Suprapubic skin (tissue), 4 donors: ENCODE results near the gene GALP. TPM values are rescaled to one million over a fixed set of nuclear protein-coding genes. Genes with fewer than 3 reads are reported as not detected.
"Not testable (repeated sequence)": the region's sequence is repeated elsewhere in the genome, so short reads cannot be mapped to it uniquely, and the experiment has no call there.

Experiments
- DNase-seq, 2 donors: peaks; one replicate each; pipeline ENCODE4 v3.0.0-alpha.2; 2019; ENCODE audit warnings: low spot score in 2 of 2
- H3K27ac ChIP-seq: fragments of 200-600 bp; sonication (generic); one replicate; pipeline ENCODE4 v1.5.1; 2019
- H3K27me3 ChIP-seq: fragments of 200-600 bp; sonication (generic); one replicate; pipeline ENCODE4 v1.5.1; 2019
- H3K36me3 ChIP-seq: fragments of 200-600 bp; sonication (generic); one replicate; pipeline ENCODE4 v1.5.1; 2019
- H3K4me1 ChIP-seq: fragments of 200-600 bp; sonication (generic); one replicate; pipeline ENCODE4 v1.5.1; 2019
- H3K4me3 ChIP-seq: fragments of 200-600 bp; sonication (generic); one replicate; pipeline ENCODE4 v1.5.1; 2019; ENCODE audit warnings: mild to moderate bottlenecking
- H3K9me3 ChIP-seq: fragments of 200-600 bp; sonication (generic); one replicate; pipeline ENCODE4 v1.5.1; 2019
- EP300 ChIP-seq: sonication (generic); formaldehyde crosslinking; IDR thresholded peaks from one replicate; pipeline ENCODE4 v1.6.1; 2017; ENCODE audit warnings: antibody characterized with exemption
- POLR2A ChIP-seq, 2 donors: fragments of 450-650 bp; IDR thresholded peaks; one replicate each; pipeline ENCODE4 v1.6.1; 2017; ENCODE audit warnings: antibody characterized with exemption in 2 of 2, mild to moderate bottlenecking in 2 of 2, moderate library complexity in 2 of 2
- POLR2AphosphoS5 ChIP-seq, 3 donors: sonication (generic); formaldehyde crosslinking; IDR thresholded peaks; one replicate each; pipeline ENCODE4 v1.6.1; 2017; ENCODE audit warnings: antibody characterized with exemption in 3 of 3
- WGBS: methylation state at CpG from one replicate; pipeline ENCODE4 v1.1.5; 2018; 5-methylcytosine and 5-hydroxymethylcytosine counted together
- total RNA-seq, 4 donors: library from RNA; depleted of rRNA; stranded (reverse); fragments of >200 nt; gene quantifications; one replicate each; pipeline ENCODE4 v1.1.0, GENCODE V29; 2016
- TF ChIP-seq, protein P1 (sequence below), 2 donors: fragments of 200-600 bp in 1 of 2; fragments of 450-650 bp in 1 of 2; sonication (generic) in 1 of 2; IDR thresholded peaks; one replicate each; pipeline ENCODE4 v1.5.1; 2016 to 2019; ENCODE audit warnings: antibody characterized with exemption in 2 of 2, mild to moderate bottlenecking in 1 of 2, moderate library complexity in 1 of 2

The GALP gene
- not detected for total RNA-seq

DNA sequence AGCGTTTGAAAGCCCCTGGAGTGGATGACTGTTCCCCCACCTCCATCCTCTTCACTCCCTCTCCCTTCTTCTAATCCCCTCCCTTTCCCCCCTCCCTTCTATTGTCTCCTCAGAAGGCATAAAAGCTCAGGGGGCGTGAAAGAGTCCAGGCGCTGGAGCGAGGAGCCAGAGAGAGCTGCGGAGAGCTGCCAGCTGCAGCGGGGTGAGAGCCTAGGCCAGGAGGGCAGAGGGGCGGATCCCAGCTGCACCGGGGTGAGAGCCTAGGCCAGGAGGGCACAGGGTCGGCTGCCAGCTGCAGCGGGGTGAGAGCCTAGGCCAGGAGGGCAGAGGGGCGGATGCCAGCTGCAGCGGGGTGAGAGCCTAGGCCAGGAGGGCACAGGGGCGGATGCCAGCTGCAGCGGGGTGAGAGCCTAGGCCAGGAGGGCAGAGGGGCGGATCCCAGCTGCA is at the start of gene GALP:
TSS of gene GALP (plus strand) at position 148 of the 447 bp plus-strand sequence. CDS start 1,101 bp downstream, outside the sequence.
- H3K4me1 ChIP-seq, H3K27ac ChIP-seq, H3K4me3 ChIP-seq, H3K9me3 ChIP-seq, H3K36me3 ChIP-seq, DNase-seq: not testable (repeated sequence)
- 47% methylated on average over 9 of the region's 15 CpGs for WGBS
- H3K27me3 ChIP-seq: peaks cover 34% of the 10 kb centered on the region

DNA sequence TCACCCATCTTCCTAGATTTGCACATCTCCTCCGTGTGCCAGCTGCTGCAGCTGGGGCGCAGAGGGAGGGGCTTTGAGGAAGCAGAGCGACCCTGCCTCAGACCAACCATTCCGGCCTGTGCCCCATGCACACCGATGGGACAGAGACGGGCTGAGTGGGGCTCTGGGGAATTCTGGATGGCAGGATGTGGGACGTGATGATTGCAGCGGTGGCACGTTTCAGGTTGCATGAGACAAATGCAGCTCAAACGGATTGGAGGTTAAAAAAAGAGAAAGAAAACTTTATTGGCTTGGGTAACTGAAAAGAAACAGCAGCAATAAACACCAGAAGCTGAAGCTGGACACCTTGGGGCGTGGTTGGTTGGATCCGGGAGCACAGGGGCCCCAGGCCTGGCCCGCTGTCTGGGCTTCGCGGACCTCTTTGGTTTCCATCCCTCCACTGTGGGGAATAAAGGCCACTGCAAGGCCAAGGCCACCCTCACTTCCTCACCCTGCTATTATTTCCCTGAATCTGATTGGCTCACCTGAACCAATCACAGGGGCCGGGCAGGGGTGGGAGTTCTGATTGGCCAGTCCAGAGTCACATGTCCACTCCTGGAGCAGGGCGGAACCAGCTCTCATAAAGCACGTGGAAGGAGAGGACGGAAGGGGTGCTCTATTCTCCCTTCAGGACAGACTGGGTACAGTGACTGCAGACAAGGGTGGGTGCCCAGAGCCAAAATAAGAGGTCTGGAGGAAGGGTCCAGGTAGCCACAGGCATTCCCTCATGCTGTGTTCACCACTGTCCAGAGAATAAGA is 48.6 kb upstream of the GALP start:
- Histone ChIP-seq H3K9me3 (no peaks in the 10 kb centered on the region), H3K36me3 (no peaks in the 10 kb centered on the region), H3K4me3 (no peak overlapping the region), H3K27me3 (no peaks in the 10 kb centered on the region), H3K4me1 (peaks cover under 1% of the 10 kb centered on the region), H3K27ac (no peak overlapping the region)
- WGBS: 85% methylated on average over 19 of the region's 19 CpGs
- TF ChIP-seq POLR2A (IDR thresholded peaks at IDR 0.05) (no peak), EP300 (no peak)
- TF ChIP-seq, protein P1, sequence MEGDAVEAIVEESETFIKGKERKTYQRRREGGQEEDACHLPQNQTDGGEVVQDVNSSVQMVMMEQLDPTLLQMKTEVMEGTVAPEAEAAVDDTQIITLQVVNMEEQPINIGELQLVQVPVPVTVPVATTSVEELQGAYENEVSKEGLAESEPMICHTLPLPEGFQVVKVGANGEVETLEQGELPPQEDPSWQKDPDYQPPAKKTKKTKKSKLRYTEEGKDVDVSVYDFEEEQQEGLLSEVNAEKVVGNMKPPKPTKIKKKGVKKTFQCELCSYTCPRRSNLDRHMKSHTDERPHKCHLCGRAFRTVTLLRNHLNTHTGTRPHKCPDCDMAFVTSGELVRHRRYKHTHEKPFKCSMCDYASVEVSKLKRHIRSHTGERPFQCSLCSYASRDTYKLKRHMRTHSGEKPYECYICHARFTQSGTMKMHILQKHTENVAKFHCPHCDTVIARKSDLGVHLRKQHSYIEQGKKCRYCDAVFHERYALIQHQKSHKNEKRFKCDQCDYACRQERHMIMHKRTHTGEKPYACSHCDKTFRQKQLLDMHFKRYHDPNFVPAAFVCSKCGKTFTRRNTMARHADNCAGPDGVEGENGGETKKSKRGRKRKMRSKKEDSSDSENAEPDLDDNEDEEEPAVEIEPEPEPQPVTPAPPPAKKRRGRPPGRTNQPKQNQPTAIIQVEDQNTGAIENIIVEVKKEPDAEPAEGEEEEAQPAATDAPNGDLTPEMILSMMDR (IDR thresholded peaks at IDR 0.05): no peak
- no peak for DNase-seq

DNA sequence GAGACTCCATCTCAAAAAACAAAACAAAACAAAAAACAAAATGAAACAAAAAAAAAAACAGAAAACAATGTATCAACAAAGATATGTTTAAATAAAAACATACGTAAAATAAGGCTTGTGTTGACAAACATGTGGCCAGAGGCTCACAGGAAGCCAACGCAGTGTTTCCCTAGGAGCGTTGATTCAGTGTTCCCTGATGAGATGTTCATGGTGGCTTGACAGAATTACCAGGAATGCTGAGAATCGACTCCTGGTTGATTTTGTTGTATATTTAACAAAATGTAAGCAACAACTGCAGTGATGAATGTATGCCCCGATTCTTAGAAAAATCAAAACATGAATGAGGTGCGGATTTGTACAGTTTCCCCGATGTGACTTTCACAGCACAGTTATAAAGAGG is 45.8 kb upstream of the GALP start:
- Histone ChIP-seq H3K9me3 (no peaks in the 10 kb centered on the region), H3K27ac (no peak overlapping the region), H3K27me3 (no peaks in the 10 kb centered on the region), H3K4me3 (no peak overlapping the region), H3K4me1 (peaks cover 9% of the 10 kb centered on the region), H3K36me3 (no peaks in the 10 kb centered on the region)
- DNase-seq: no peak
- 82% methylated on average over 7 of the region's 7 CpGs for WGBS
- TF ChIP-seq POLR2AphosphoS5 (IDR thresholded peaks at IDR 0.05) (no peak), EP300 (no peak)

DNA sequence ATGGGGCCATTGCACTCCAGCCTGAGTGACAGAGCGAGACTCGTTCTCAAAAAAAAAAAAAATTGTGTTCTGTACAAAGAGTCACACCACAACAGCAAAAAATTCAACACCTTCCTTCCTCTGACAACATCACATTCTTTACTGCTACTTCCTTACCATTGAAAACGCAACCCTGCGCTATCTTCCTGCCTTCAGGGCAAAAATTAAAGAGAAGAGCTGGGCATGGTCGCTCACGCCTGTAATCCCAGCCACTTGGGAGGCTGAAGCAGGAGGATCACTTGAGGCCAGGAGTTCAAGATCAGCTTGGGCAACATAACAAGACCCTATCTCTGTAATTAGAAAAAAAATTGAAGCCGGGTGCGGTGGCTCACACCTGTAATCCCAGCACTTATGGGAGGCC is 44.2 kb upstream of the GALP start:
- Histone ChIP-seq H3K9me3 (no peaks in the 10 kb centered on the region), H3K27ac (no peak overlapping the region)
- WGBS: 77% methylated on average over 6 of the region's 8 CpGs

DNA sequence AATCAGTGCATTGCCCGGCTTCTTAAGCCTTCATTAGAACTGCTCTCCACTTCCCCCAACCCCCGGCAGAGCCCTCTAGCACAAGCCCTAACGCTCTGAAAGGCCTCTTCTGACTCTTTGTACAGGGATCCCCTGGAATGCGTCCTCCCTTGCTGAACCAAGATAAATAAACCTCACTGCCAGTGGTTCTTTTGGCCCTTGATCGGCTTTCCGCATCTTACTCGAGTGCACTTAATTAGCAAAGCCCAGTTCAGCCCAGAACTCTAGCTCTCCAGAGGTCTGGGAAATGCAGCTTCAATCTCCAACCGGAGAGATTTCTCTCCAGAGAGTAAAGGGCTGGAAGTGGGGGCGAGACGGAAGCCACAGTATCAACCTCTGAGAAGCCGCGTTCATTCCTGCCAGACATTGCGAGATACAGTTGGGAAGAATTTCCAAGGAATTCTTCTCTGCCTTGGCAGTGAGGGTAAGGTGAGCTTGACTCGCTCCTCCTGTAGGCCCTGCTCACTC is 43.4 kb upstream of the GALP start:
- no peaks in the 10 kb centered on the region for H3K9me3 ChIP-seq
- no peak overlapping the region for H3K4me3 ChIP-seq
- WGBS: 47% methylated on average over 14 of the region's 14 CpGs
- H3K4me1 ChIP-seq: peaks cover 9% of the 10 kb centered on the region
- no peak for DNase-seq
- no peaks in the 10 kb centered on the region for H3K36me3 ChIP-seq
- no peaks in the 10 kb centered on the region for H3K27me3 ChIP-seq
- TF ChIP-seq POLR2A (IDR thresholded peaks at IDR 0.05) (no peak), EP300 (no peak), POLR2AphosphoS5 (IDR thresholded peaks at IDR 0.05) (no peak)
- TF ChIP-seq, protein P1 (IDR thresholded peaks at IDR 0.05): no peak
- no peak overlapping the region for H3K27ac ChIP-seq

More for the DNA sequence above, 44.2 kb upstream of the GALP start:
- no peak for DNase-seq
- Histone ChIP-seq H3K4me3 (no peak overlapping the region), H3K4me1 (peaks cover 9% of the 10 kb centered on the region), H3K27me3 (no peaks in the 10 kb centered on the region), H3K36me3 (no peaks in the 10 kb centered on the region)
- TF ChIP-seq POLR2A (IDR thresholded peaks at IDR 0.05) (no peak), EP300 (no peak), POLR2AphosphoS5 (IDR thresholded peaks at IDR 0.05) (no peak)
- TF ChIP-seq, protein P1 (IDR thresholded peaks at IDR 0.05): no peak

DNA sequence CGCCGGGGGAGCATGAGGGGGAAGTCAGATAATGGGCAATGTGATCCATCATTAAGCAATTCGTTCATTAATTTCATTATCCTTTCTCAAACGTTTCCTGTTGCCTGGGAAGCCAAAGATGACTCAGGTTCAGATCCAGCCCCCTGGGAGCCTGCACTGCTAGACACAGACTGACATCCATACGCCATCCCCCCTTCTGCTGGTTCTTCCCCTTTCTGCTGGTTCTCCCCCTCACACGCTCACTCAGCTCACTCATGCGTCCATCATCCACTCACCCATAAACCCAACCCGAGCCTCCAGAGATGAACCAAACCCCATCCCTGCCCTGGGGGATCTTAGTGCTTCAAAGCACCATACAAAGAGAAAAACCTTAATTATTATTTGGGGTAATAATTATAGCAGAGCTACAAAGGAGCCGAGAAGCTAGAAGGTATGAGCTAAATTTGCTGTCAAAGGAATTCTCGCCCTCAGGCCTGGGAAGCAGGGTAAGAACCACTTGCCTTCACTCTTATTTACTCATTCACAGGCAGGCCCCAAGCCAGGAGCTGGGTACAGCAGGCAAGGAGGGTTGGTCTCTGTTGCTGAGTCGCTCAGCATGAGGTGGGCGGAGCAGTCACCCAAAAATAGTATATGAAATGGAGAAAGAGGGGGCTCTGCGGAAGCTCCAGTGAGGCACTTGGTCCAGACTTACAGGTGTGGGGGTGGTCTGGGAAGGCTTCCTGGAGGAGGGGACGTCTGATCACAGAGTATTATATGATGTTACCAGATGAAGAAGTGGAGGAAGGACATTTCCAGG is 41.8 kb upstream of the GALP start:
- Histone ChIP-seq H3K36me3 (no peaks in the 10 kb centered on the region), H3K27ac (no peak overlapping the region), H3K27me3 (no peaks in the 10 kb centered on the region), H3K4me1 (peaks cover 13% of the 10 kb centered on the region), H3K4me3 (no peak overlapping the region), H3K9me3 (no peaks in the 10 kb centered on the region)
- 47% methylated on average over 14 of the region's 14 CpGs for WGBS
- no peak for DNase-seq
- TF ChIP-seq EP300: no peak
- no peak for TF ChIP-seq POLR2A (IDR thresholded peaks at IDR 0.05)
- TF ChIP-seq, protein P1 (IDR thresholded peaks at IDR 0.05): no peak
- no peak for TF ChIP-seq POLR2AphosphoS5 (IDR thresholded peaks at IDR 0.05)
